Type B pancreatic cell (in vitro differentiated cells): ENCODE data around the gene RPL9. TPM values are rescaled to one million over a fixed set of nuclear protein-coding genes. Genes with fewer than 3 reads are reported as not detected.
"Not testable (repeated sequence)": the region's sequence is repeated elsewhere in the genome, so short reads cannot be mapped to it uniquely, and the experiment has no call there.

Source experiments
- DNase-seq: peaks from one replicate; pipeline ENCODE4 v3.0.0; 2021; ENCODE audit warnings: mixed read lengths; ENCODE audit not compliant: unreplicated experiment; ENCODE audit errors: extremely low spot score
- H3K27ac Mint-ChIP-seq: 2 replicates; pipeline ENCODE4 v1.8.0; 2021; ENCODE audit warnings: mild to moderate bottlenecking, mixed read lengths
- H3K27me3 Mint-ChIP-seq: 2 replicates; pipeline ENCODE4 v1.8.0; 2021; ENCODE audit warnings: mixed read lengths
- H3K36me3 Mint-ChIP-seq: 2 replicates; pipeline ENCODE4 v1.8.0; 2021; ENCODE audit warnings: mixed read lengths
- H3K4me1 Mint-ChIP-seq: one replicate; pipeline ENCODE4 v1.8.0; 2021; ENCODE audit warnings: mixed read lengths; ENCODE audit not compliant: unreplicated experiment
- H3K4me3 Mint-ChIP-seq: 2 replicates; pipeline ENCODE4 v1.8.0; 2021; ENCODE audit warnings: mild to moderate bottlenecking, mixed read lengths
- H3K9me3 Mint-ChIP-seq: 2 replicates; pipeline ENCODE4 v1.8.0; 2021; ENCODE audit warnings: mixed read lengths
- CTCF ChIP-seq: fragments of 200-600 bp; sonication (generic); conservative IDR thresholded peaks from 2 replicates; pipeline ENCODE4 v1.5.0; 2021; ENCODE audit warnings: antibody characterized with exemption, mild to moderate bottlenecking
- total RNA-seq: library from RNA; stranded (reverse); gene quantifications from 2 replicates; pipeline ENCODE4 v1.2.1, GENCODE V29; 2021; ENCODE audit warnings: low replicate concordance

RPL9 gene
- total RNA-seq, 1 donor from 2014 or later: 1,887 TPM

GRCh38 chr4:39470402-39470801 is 11.7 kb upstream of the RPL9 start:
- Mint-ChIP-seq H3K4me3 (no peak overlapping the region), H3K27me3 (no peaks in the 10 kb centered on the region), H3K27ac (no peak overlapping the region), H3K4me1 (peaks cover 10% of the 10 kb centered on the region), H3K9me3 (no peaks in the 10 kb centered on the region), H3K36me3 (peaks cover 6% of the 10 kb centered on the region)
- no peak for DNase-seq
- TF ChIP-seq CTCF: no peak

GRCh38 chr4:39469429-39470077 is 10.8 kb upstream of the RPL9 start:
- peaks cover 6% of the 10 kb centered on the region for H3K36me3 Mint-ChIP-seq
- no peaks in the 10 kb centered on the region for H3K9me3 Mint-ChIP-seq

GRCh38 chr4:39467464-39467863 is 8.7 kb upstream of the RPL9 start:
- no peaks in the 10 kb centered on the region for H3K27me3 Mint-ChIP-seq

More at GRCh38 chr4:39469429-39470077, 10.8 kb upstream of the RPL9 start:
- TF ChIP-seq CTCF: peak; percentile 97
- H3K27me3 Mint-ChIP-seq: no peaks in the 10 kb centered on the region
- peaks cover 15% of the 10 kb centered on the region for H3K4me1 Mint-ChIP-seq
- no peak overlapping the region for H3K4me3 Mint-ChIP-seq
- peak overlapping the region; percentile 91 for H3K27ac Mint-ChIP-seq
- no peak for DNase-seq

GRCh38 chr4:39466747-39467146 is 8.0 kb upstream of the RPL9 start:
- H3K9me3 Mint-ChIP-seq: no peaks in the 10 kb centered on the region
- peaks cover 15% of the 10 kb centered on the region for H3K4me1 Mint-ChIP-seq
- peaks cover 3% of the 10 kb centered on the region for H3K36me3 Mint-ChIP-seq
- H3K27me3 Mint-ChIP-seq: no peaks in the 10 kb centered on the region
- peak overlapping the region; percentile 8 for H3K27ac Mint-ChIP-seq
- DNase-seq: no peak
- H3K4me3 Mint-ChIP-seq: no peak overlapping the region
- no peak for TF ChIP-seq CTCF

More at GRCh38 chr4:39467464-39467863, 8.7 kb upstream of the RPL9 start:
- Mint-ChIP-seq H3K36me3 (peaks cover 3% of the 10 kb centered on the region), H3K9me3 (no peaks in the 10 kb centered on the region), H3K4me3 (no peak overlapping the region), H3K27ac (no peak overlapping the region), H3K4me1 (peaks cover 15% of the 10 kb centered on the region)
- no peak for TF ChIP-seq CTCF
- no peak for DNase-seq

GRCh38 chr4:39464886-39465501 is 6.3 kb upstream of the RPL9 start:
- peak overlapping the region; percentile 75 for H3K27ac Mint-ChIP-seq

GRCh38 chr4:39458161-39458504 is 589 bp downstream of the RPL9 start:
- not testable (repeated sequence) for H3K27me3 Mint-ChIP-seq, H3K4me1 Mint-ChIP-seq, H3K9me3 Mint-ChIP-seq, DNase-seq
- Mint-ChIP-seq H3K4me3 (peak overlapping the region; percentile 98), H3K36me3 (peaks cover 45% of the 10 kb centered on the region), H3K27ac (peak overlapping the region; percentile 99)

More at GRCh38 chr4:39464886-39465501, 6.3 kb upstream of the RPL9 start:
- DNase-seq: no peak
- no peaks in the 10 kb centered on the region for H3K9me3 Mint-ChIP-seq
- H3K4me1 Mint-ChIP-seq: peaks cover 15% of the 10 kb centered on the region
- no peak for TF ChIP-seq CTCF
- peaks cover 3% of the 10 kb centered on the region for H3K36me3 Mint-ChIP-seq
- no peak overlapping the region for H3K4me3 Mint-ChIP-seq
- no peaks in the 10 kb centered on the region for H3K27me3 Mint-ChIP-seq
